ENCODE results near the gene DMRT1.
"Not testable (repeated sequence)": the region's sequence is repeated elsewhere in the genome, so short reads cannot be mapped to it uniquely, and the experiment has no call there.

DMRT1 gene

GRCh38 chr9:860706-861105 is 19.2 kb downstream of the DMRT1 start:
- DNase-seq = no peak

DNA sequence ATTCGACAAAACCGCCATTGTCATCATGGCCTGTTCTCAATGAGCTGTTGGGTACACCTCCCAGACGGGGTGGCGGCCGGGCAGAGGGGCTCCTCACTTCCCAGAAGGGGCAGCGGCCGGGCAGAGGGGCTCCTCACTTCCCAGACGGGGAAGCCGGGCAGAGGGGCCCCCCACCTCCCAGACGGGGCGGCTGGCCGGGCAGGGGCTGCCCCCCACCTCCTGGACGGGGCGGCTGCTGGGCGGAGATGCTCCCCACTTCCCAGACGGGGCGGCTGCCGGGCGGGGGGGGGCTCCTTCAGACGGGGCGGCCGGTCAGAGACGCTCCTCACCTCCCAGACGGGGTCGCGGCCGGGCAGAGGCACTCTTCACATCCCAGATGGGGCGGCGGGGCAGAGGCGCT is 20.0 kb downstream of the DMRT1 start:
- DNase-seq = not testable (repeated sequence)

DNA sequence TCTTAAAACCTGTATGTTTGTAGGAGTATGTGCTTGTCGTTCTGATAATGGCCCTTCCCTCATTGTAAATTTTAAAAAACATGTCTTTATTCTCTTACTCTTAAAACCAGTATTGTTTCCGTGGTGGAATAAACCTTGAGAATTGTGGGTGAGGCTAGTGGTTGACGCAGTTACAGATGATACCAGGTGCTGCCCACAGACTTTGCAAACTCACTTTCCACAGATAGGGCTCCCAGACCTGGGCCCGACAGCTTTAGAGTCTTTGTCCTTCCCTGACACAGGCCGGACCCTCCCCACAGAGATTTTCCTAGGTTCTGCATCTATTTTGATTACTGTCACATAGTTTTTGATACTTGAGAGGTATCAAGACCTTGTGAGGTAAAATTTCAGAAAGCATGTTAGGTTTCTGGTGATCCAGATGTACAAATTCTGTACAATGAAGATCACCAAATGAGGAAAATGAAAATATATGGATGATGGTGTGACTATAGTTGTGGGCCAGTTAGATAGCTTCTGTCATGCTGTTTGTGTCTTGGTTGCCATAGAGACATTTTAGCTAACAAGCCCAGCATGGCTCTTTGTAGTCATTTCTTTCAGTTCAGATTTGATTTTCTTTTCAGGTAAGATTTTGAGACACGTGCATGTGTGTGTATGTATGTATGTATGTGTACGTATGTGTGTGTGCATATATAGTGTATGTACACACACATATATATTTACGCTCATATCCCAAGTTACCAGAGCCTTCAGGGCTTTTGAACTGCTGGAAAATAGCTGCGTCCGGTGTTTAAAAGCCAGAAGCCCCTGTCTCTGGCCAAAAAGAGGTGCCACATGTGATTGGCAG is 33.8 kb downstream of the DMRT1 start:
- no peak for DNase-seq

- DNase-seq = no peak
Measured at GRCh38 chr9:876425-876824, 34.9 kb downstream of the DMRT1 start.

DNA sequence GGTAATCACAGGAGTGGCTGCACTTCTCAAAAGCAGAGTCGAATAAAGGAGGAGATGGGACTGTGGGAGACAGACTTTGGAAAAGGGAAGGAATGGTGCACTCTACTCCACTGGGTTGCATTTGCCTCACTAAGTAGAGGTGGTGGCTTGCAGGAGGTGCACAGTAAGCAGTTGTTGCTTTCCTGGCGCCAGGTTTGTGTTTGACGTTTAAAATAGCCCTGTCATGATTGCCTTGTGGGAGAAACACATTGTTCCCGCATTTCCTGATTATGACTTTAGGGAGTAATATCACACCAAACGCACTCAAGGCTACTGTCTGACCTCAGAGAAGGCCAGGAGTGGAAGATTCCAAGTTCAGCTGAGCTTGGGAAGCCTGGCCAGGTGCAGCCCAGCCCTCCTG is 36.7 kb downstream of the DMRT1 start:
- no peak for DNase-seq

- DNase-seq = no peak
Measured at GRCh38 chr9:880725-881124, 39.2 kb downstream of the DMRT1 start.

GRCh38 chr9:882416-882924 is 41.0 kb downstream of the DMRT1 start:
- no peak for DNase-seq

DNA sequence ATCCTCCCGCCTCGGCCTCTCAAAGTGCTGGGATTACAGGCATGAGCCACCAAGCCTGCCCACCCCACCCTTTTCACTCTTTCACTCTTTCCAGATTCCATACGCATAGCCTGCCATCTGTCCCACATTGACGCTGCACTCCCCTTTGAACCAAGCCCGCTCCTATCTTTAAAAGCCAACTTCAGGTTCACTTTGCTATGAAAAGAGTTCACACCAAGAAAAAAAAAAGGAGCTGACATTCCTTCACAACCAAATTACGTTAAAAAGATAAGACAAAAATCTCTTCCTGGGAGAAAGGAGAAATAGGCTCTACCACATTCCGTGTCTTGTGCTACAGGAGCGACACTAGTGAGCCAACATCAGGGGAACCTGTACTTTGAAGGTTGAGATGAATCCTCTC is 41.5 kb downstream of the DMRT1 start:
- no peak for DNase-seq

- DNase-seq = no peak
Measured at GRCh38 chr9:886886-887285, 45.4 kb downstream of the DMRT1 start.

GRCh38 chr9:892123-892522 is 50.6 kb downstream of the DMRT1 start:
- no peak for DNase-seq

DNA sequence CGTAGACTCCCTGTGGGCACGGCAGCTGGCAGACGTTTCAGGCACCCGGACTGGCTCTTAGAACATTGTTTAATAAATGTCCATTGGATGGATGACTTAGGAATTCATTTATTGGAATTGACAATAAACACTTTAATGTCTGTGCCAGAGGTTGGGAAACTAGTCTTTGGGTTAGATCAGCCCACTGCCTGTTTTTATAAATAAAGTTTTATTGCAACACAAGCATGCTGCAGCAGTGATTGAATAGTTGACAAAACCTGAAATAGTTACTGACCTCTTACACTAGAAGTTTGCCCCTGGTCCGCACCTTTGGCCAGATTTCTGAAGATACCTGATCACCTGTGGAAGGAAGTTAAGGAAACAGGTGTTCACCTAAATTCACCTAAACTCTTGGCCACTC is 51.6 kb downstream of the DMRT1 start:
- DNase-seq = no peak

DNA sequence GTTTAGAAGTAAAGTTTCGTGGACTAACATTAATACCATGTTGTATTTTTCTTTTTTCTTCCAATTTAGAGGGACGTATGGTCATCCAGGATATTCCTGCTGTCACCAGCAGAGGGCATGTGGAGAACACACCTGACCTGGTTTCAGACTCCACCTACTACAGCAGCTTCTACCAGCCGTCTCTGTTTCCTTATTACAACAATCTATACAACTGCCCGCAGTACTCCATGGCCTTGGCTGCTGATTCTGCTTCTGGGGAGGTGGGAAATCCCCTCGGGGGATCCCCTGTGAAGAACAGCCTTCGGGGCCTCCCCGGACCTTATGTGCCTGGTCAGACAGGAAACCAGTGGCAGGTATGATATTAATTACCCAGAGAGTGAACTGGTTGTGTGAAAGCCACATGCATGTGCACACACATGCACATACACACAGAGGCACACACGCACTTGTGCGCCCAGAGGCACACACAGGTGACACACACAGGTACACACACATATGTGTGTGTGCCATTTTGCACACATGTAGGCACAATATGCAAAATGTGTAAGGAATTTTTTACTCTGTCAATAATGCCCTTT is 52.4 kb downstream of the DMRT1 start:
- no peak for DNase-seq

DNA sequence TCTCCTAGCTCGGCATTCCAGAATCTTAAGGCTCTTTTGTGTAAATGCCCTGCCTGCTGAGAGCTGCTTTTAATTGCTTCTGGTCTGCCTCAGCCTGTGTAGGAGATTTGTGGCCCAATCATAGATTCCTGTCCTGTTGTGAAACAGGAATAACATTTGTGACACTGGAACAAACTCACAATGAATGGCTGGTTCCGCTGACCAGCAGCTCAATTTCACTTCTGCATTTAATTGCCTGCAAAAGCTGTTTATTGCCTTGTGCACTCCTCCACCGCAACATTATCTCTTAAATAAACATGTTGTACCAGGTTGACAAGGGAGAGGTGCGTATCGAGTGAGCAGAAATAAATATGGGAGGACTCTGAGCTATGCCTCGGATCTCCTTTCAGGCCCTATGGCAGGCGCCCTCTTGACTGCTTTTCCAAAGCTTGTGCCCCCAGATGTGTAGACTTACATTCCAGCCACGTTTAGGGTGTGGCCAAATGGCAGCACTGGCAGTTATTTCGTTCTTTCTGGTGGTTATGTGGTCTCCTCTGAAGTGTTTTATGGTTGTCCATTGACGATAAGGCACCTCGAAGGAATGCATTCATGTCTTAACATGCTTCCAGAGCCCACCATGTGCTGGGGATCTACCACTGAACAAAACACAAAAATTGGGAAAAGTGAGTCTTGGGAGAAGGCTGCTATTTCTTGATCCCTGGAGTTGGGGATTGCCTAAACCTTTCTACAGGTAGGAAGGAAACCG is 58.1 kb downstream of the DMRT1 start:
- no peak for DNase-seq

GRCh38 chr9:903886-904285 is 62.4 kb downstream of the DMRT1 start:
- DNase-seq = no peak

- DNase-seq = no peak
Measured at GRCh38 chr9:905906-906305, 64.4 kb downstream of the DMRT1 start.

GRCh38 chr9:908536-909205 is 67.2 kb downstream of the DMRT1 start:
- no peak for DNase-seq

- DNase-seq = no peak
Measured at GRCh38 chr9:911005-911404, 69.5 kb downstream of the DMRT1 start.

DNA sequence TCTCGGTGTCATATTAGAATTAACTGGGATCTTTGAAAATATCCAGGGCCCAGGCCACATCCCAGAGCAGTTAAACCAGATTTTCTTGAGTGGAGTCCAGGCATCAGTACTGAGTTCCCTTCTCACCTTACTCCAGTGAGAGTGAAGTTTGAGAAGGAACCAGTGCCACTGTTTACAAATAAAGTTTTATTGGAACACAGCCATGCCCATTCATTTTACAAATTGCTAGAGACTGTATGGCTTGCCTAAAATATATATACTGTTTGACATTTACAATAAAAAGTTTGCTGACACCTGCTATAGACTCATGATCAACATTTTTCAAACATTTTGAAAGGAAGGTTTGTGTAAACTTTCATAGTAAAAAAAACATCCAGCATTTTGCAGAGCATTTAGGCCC is 71.3 kb downstream of the DMRT1 start:
- DNase-seq = no peak

- not testable (repeated sequence) for DNase-seq
Measured at GRCh38 chr9:913526-913925, 72.0 kb downstream of the DMRT1 start.

DNA sequence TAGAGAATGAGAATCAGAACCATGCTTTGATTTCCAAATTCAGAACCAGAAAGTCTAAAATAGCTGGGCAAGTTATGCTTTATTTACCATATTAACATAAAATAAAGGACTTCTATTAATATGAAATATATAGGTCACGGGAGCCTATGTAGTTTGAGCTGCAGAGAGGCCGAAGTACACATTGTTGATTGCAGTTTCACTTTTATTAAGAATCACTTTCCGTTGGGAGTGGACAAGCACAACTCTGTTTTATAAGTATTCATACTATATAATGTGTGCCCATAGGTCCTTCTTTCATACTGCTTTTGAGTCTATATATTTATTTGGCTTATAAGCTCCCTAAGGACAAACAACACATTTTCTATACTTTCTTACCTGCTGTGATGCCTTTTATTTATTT is 76.2 kb downstream of the DMRT1 start:
- DNase-seq = no peak

DNA sequence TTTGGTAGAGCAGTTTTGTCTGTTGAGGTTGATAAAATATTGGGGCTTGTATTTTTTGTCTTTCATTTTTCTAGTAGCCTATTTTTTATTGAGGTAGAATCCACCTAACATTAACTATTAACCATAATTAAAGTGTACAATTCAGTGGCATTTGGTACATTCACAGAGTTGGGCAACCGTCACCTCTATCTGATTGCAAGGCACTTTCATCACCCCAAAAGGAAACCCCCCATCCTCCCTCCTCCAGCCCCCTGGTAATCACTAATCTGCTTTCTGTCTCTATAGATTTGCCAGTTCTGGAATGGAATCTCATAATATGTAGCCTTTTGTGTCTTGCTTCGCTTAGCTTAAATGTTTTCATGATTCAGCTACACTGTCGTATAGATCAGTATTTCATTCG is 79.4 kb downstream of the DMRT1 start:
- no peak for DNase-seq

- DNase-seq = no peak
Measured at GRCh38 chr9:922171-922570, 80.7 kb downstream of the DMRT1 start.

DNA sequence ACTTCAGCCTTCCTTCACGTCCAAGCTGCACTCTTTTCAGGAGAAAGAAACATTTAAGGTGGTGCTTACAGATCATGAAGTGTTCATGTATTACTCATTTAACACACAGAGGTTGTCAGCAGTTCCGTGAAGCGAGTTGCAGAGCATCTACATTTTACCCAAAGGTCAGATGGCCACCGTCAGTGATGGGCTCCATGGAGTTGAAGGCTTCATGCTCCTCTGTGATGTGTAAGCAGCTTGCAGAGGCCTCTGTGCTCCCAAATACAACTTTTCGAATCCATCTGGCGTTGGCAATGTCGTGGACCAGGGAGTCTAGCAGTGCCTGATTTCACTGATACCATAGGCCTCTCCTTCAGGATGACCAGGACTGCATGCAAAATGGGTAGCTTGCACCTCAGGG is 81.2 kb downstream of the DMRT1 start:
- no peak for DNase-seq
